Adipose tissue (tissue), 3 donors: Measurements from ENCODE around the gene AFP. TPM values are rescaled to one million over a fixed set of nuclear protein-coding genes. Genes with fewer than 3 reads are reported as not detected.

Source experiments
- H3K27ac ChIP-seq: one replicate; pipeline ENCODE4 v1.5.1; 2013; ENCODE audit warnings: low read depth, low read length
- WGBS, 3 donors: extraction: QIAGEN DNeasy Blood & Tissue Kit; methylation state at CpG; one replicate each; pipeline ENCODE4 v1.1.7; 2013; 5-methylcytosine and 5-hydroxymethylcytosine counted together
- polyA plus RNA-seq, 3 donors: library from polyadenylated mRNA; stranded (reverse); fragments of 200-250 nt; gene quantifications; one replicate each; pipeline ENCODE4 v1.2.3, GENCODE V29; 2013
- donor health status: healthy with polysubstance abuse.
- donor health status: Bipolar disorder and iron deficiency.
- donor health status: healthy.

AFP gene
- polyA plus RNA-seq, 3 donors, result not detected

DNA sequence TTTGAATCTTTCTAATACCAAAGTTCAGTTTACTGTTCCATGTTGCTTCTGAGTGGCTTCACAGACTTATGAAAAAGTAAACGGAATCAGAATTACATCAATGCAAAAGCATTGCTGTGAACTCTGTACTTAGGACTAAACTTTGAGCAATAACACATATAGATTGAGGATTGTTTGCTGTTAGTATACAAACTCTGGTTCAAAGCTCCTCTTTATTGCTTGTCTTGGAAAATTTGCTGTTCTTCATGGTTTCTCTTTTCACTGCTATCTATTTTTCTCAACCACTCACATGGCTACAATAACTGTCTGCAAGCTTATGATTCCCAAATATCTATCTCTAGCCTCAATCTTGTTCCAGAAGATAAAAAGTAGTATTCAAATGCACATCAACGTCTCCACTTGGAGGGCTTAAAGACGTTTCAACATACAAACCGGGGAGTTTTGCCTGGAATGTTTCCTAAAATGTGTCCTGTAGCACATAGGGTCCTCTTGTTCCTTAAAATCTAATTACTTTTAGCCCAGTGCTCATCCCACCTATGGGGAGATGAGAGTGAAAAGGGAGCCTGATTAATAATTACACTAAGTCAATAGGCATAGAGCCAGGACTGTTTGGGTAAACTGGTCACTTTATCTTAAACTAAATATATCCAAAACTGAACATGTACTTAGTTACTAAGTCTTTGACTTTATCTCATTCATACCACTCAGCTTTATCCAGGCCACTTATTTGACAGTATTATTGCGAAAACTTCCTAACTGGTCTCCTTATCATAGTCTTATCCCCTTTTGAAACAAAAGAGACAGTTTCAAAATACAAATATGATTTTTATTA, 3.6 kb upstream of the AFP start:
- H3K27ac ChIP-seq, result no peak overlapping the region
- 38 to 82% (median 70%) methylated on average over 5 of the region's 5 CpGs for WGBS, 3 donors

DNA sequence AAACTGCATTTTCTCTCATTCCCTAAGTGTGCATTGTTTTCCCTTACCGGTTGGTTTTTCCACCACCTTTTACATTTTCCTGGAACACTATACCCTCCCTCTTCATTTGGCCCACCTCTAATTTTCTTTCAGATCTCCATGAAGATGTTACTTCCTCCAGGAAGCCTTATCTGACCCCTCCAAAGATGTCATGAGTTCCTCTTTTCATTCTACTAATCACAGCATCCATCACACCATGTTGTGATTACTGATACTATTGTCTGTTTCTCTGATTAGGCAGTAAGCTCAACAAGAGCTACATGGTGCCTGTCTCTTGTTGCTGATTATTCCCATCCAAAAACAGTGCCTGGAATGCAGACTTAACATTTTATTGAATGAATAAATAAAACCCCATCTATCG, 2.9 kb upstream of the AFP start:
- 45 to 70% (median 67%) methylated on average over 2 of the region's 2 CpGs for WGBS, 3 donors
- H3K27ac ChIP-seq, result no peak overlapping the region

DNA sequence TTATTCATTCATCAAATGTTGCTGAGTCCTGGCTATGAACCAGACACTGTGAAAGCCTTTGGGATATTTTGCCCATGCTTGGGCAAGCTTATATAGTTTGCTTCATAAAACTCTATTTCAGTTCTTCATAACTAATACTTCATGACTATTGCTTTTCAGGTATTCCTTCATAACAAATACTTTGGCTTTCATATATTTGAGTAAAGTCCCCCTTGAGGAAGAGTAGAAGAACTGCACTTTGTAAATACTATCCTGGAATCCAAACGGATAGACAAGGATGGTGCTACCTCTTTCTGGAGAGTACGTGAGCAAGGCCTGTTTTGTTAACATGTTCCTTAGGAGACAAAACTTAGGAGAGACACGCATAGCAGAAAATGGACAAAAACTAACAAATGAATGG, 1.7 kb upstream of the AFP start:
- H3K27ac ChIP-seq, result no peak overlapping the region
- 48 to 62% (median 48%) methylated on average over 3 of the region's 3 CpGs for WGBS, 3 donors

- 73 to 80% (median 76%) methylated on average over 3 of the region's 3 CpGs for WGBS, 3 donors
- no peak overlapping the region for H3K27ac ChIP-seq
Observed at GRCh38 chr4:73436674-73437557, 895 bp downstream of the AFP start.

GRCh38 chr4:73437558-73437956, 1.5 kb downstream of the AFP start:
- no peak overlapping the region for H3K27ac ChIP-seq

- 74 to 91% (median 76%) methylated on average over 1 of the region's 1 CpG for WGBS, 3 donors
Observed at GRCh38 chr4:73438048-73438447, 2.0 kb downstream of the AFP start.

DNA sequence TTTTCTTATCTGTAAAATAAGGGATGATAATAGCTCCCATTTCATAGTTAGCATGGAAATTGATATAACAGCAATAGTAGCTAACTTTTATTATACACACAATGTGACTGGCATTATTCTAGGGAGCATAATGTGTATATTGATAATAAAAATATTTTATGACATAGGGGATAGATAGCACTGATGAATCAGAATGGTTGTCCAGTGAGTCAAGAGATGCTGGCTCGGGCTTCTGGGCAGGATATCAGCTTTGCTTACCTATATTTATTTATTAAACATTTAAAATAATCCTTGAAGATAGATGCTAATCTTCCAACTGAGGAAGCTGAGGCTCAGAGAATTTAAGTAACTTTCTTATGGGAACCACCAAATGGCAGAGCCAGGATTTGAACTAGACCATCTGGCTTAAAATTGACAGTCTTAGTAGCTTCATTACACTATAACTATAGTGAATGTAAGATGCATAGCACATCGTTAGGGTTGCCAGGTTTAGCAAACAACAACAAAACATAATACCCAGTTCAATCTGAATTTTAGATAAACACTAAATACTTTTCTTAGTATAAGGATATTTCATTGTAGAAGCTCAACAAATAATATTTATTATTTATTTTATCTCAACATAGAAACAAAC, 2.7 kb downstream of the AFP start:
- WGBS, 3 donors, result 75 to 91% (median 78%) methylated on average over 2 of the region's 2 CpGs
- no peak overlapping the region for H3K27ac ChIP-seq

More at GRCh38 chr4:73438048-73438447, 2.0 kb downstream of the AFP start:
- H3K27ac ChIP-seq, result no peak overlapping the region

- WGBS, 3 donors, result 90 to 94% (median 93%) methylated on average over 2 of the region's 2 CpGs
- H3K27ac ChIP-seq, result no peak overlapping the region
Observed at GRCh38 chr4:73439445-73439844, 3.4 kb downstream of the AFP start.

- no peak overlapping the region for H3K27ac ChIP-seq
- WGBS, 3 donors, result 82 to 88% (median 86%) methylated on average over 3 of the region's 3 CpGs
Observed at GRCh38 chr4:73439991-73440390, 4.0 kb downstream of the AFP start.

- WGBS, 3 donors, result 90 to 95% (median 94%) methylated on average over 3 of the region's 3 CpGs
- H3K27ac ChIP-seq, result no peak overlapping the region
Observed at GRCh38 chr4:73440653-73441052, 4.6 kb downstream of the AFP start.

- WGBS, 3 donors, result 42 to 80% (median 78%) methylated on average over 5 of the region's 5 CpGs
- no peak overlapping the region for H3K27ac ChIP-seq
Observed at GRCh38 chr4:73442275-73442674, 6.3 kb downstream of the AFP start.

- WGBS, 3 donors, result 70 to 92% (median 71%) methylated on average over 3 of the region's 3 CpGs
- H3K27ac ChIP-seq, result no peak overlapping the region
Observed at GRCh38 chr4:73443224-73443623, 7.2 kb downstream of the AFP start.

DNA sequence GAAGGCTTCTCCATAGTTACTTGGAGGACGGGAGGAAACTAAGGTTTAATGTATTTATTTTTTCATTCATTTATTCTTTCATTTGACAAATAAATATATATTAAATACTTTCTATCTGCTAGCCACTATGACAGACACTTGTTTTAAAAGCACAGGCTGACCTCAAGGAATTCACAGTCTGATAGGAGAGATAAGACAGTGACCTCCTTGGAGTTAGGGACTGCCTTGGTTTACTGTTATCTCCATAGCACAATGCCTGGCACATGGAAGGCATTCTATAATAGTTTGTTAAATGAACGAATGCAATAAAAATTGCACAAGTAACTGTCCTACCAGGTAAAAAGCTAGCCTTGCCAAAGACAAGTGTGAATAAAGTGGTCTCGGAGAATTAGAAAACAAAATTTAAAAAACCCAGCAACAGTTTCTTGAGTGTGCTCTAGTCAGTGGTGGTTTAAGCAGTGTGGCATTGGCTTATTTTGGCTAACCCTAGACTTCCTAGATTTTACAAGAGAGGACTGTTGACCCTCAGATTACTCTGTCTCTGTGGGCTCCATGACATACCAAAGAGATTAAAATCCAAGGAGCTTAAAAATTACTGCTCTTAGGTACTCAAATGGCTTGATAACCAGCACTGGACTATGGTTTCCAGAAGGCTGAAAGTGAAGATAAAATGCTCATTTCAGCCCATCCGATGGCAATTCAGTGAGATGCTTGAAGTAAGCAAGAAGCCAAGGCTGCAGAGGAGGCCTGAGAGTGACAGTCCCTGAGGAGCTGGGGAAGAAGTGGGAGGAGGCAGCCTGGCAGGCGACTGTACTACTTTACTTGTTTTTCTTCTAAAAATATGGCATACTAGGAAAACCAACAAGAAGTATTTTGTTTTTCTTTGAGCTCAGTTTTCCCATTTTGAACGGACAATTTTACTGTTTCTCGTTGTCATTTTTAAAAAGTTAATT, 9.6 kb downstream of the AFP start:
- no peak overlapping the region for H3K27ac ChIP-seq
- 82 to 84% (median 83%) methylated on average over 7 of the region's 7 CpGs for WGBS, 3 donors

- no peak overlapping the region for H3K27ac ChIP-seq
- WGBS, 3 donors, result 12 to 22% (median 15%) methylated on average over 4 of the region's 4 CpGs
Observed at GRCh38 chr4:73446336-73446938, 10.4 kb downstream of the AFP start.

GRCh38 chr4:73447671-73448070, 11.7 kb downstream of the AFP start:
- no peak overlapping the region for H3K27ac ChIP-seq
- 78 to 92% (median 91%) methylated on average over 4 of the region's 4 CpGs for WGBS, 3 donors

- 88 to 94% (median 94%) methylated on average over 4 of the region's 4 CpGs for WGBS, 3 donors
- H3K27ac ChIP-seq, result no peak overlapping the region
Observed at GRCh38 chr4:73448448-73449203, 12.6 kb downstream of the AFP start.

- WGBS, 3 donors, result 53 to 63% (median 58%) methylated on average over 9 of the region's 9 CpGs
Observed at GRCh38 chr4:73450398-73451004, 14.5 kb downstream of the AFP start.

More at GRCh38 chr4:73450398-73451004, 14.5 kb downstream of the AFP start:
- no peak overlapping the region for H3K27ac ChIP-seq
